K562 (cell line): Measurements from ENCODE around the gene FAM20C. TPM values are rescaled to one million over a fixed set of nuclear protein-coding genes. Genes with fewer than 3 reads are reported as not detected.

Experiments
- ATAC-seq: fragments of 200-7000 bp; cut with Tn5 transposase; 3 replicates; pipeline ENCODE4 v1.9.1; 2020; ENCODE audit warnings: moderate library complexity
- BruUV-seq: library from RNA; stranded (reverse); fragments of 400-500 nt; replicated peaks from 2 replicates; lab custom pipeline; 2021; lab: Mats Ljungman, UMichigan
- CTCF ChIA-PET: fragments of 300-600 bp; formaldehyde crosslinking; extraction: SDS; loops from one replicate; lab custom pipeline; 2021; ENCODE audit warnings: low intra/inter-chr PET ratio; lab: Yijun Ruan, JAX
- POLR2A ChIA-PET: fragments of 300-600, 350-650 bp; sonication (Branson Sonifier 250); formaldehyde crosslinking; extraction: SDS; loops from one replicate; lab custom pipeline; 2021; ENCODE audit warnings: antibody characterized with exemption, inconsistent platforms; lab: Yijun Ruan, JAX
- DNase-seq, 4 experiments: peaks; one replicate each; pipeline versions ENCODE4 v3.0.0 to v3.0.0-alpha.2; 2011 to 2018; ENCODE audit warnings: low spot score in 3 of 4, mixed read lengths in 3 of 4; ENCODE audit errors: extremely low read depth in 1 of 4
- FAIRE-seq: peaks from 2 replicates; lab custom pipeline; 2011; peaks lifted over from hg19 to GRCh38; lab: Jason Lieb, UNC
- H2AFZ ChIP-seq: 2 replicates; pipeline ENCODE4 v1.6.0; 2011; ENCODE audit warnings: low read depth, low read length, control low read depth, inconsistent platforms
- H3K27ac ChIP-seq: fragments of 200-600 bp; 3 replicates; pipeline ENCODE4 v1.8.0; 2011; ENCODE audit warnings: low read depth, mild to moderate bottlenecking, control low read depth, inconsistent platforms, low read length, moderate library complexity, mixed read lengths; ENCODE audit errors: extremely low read depth
- H3K27me3 ChIP-seq, 2 experiments: fragments of 300-600 bp in 1 of 2; 2 replicates in 1 of 2; 3 replicates in 1 of 2; pipeline versions ENCODE4 v1.6.0 to v1.8.0; 2011; ENCODE audit warnings: inconsistent platforms in 2 of 2, low read length in 2 of 2, mild to moderate bottlenecking in 1 of 2, mixed read lengths in 1 of 2, moderate library complexity in 1 of 2; ENCODE audit not compliant: control insufficient read depth in 2 of 2, insufficient read depth in 2 of 2
- H3K36me3 ChIP-seq: fragments of 300-600 bp; 3 replicates; pipeline ENCODE4 v1.8.0; 2011; ENCODE audit warnings: mild to moderate bottlenecking, low read length, inconsistent platforms; ENCODE audit not compliant: control insufficient read depth, insufficient read depth
- H3K4me1 ChIP-seq, 2 experiments: fragments of 200-600 bp in 1 of 2; replicated peaks in 1 of 2; 2 replicates in 1 of 2; 3 replicates in 1 of 2; pipeline versions ENCODE4 v1.5.1 to v1.8.0; 2011; ENCODE audit warnings: inconsistent platforms in 2 of 2, low read length in 2 of 2, mild to moderate bottlenecking in 1 of 2, mixed read lengths in 1 of 2, moderate library complexity in 1 of 2; ENCODE audit not compliant: control insufficient read depth in 2 of 2, insufficient read depth in 2 of 2
- H3K4me2 ChIP-seq: 2 replicates; pipeline ENCODE4 v1.6.1; 2011; ENCODE audit warnings: low read length, control low read depth, inconsistent platforms, mixed read lengths; ENCODE audit not compliant: insufficient read depth
- H3K4me3 ChIP-seq: fragments of 200-600 bp; sonication (generic), shearing (Covaris generic); 2 replicates; pipeline ENCODE4 v1.5.1; 2016; ENCODE audit warnings: control low read depth, inconsistent platforms
- H3K79me2 ChIP-seq: fragments of 200-600 bp; 3 replicates; pipeline ENCODE4 v1.8.0; 2011; ENCODE audit warnings: low read length, inconsistent platforms; ENCODE audit not compliant: control insufficient read depth, insufficient read depth
- H3K9ac ChIP-seq, 2 experiments: 2 replicates each; pipeline versions ENCODE4 v1.6.0 to v1.6.1; 2011; ENCODE audit warnings: low read depth in 2 of 2, low read length in 2 of 2, control low read depth in 1 of 2, inconsistent platforms in 1 of 2, mild to moderate bottlenecking in 1 of 2, mixed read lengths in 1 of 2; ENCODE audit not compliant: insufficient read depth in 1 of 2
- H3K9me1 ChIP-seq: one replicate; pipeline ENCODE4 v1.6.0; 2011; ENCODE audit warnings: inconsistent platforms, mild to moderate bottlenecking, low read length, moderate library complexity; ENCODE audit not compliant: control insufficient read depth, insufficient read depth
- H3K9me3 ChIP-seq: replicated peaks from 2 replicates; pipeline ENCODE4 v1.5.1; 2011; ENCODE audit warnings: low read depth, low read length, inconsistent platforms; ENCODE audit not compliant: control insufficient read depth, insufficient read depth
- H4K20me1 ChIP-seq: replicated peaks from 2 replicates; pipeline ENCODE4 v1.6.1; 2011; ENCODE audit warnings: low read length, inconsistent platforms, mixed read lengths; ENCODE audit not compliant: control insufficient read depth, insufficient read depth
- CBX1 ChIP-seq: sonication (generic); IDR thresholded peaks from 2 replicates; pipeline ENCODE4 v1.6.1; 2016; ENCODE audit warnings: antibody characterized with exemption, low read depth, mild to moderate bottlenecking
- CREB3L1 ChIP-seq: fragments of 450-650 bp; IDR thresholded peaks from 2 replicates; pipeline ENCODE4 v1.6.1; 2014; ENCODE audit warnings: low read depth, mild to moderate bottlenecking, moderate library complexity, borderline replicate concordance
- ESRRB ChIP-seq: fragments of 250-450 bp; sonication (Bioruptor Pico); IDR thresholded peaks from 2 replicates; pipeline ENCODE4 v1.5.0; 2020; ENCODE audit warnings: mild to moderate bottlenecking, moderate library complexity, borderline replicate concordance
- GABPB2 ChIP-seq: fragments of 250-450 bp; sonication (Bioruptor Pico); conservative IDR thresholded peaks from 2 replicates; pipeline ENCODE4 v1.5.1; 2021; ENCODE audit warnings: mild to moderate bottlenecking
- KLF10 ChIP-seq: fragments of 250-450 bp; sonication (Bioruptor Pico); IDR thresholded peaks from 2 replicates; pipeline ENCODE4 v1.6.1; 2021; ENCODE audit warnings: matching md5 sums
- MECOM ChIP-seq: fragments of 250-450 bp; sonication (Bioruptor Pico); IDR thresholded peaks from 2 replicates; pipeline ENCODE4 v1.8.0; 2022; ENCODE audit warnings: inconsistent platforms
- RAD51 ChIP-seq: fragments of 450-650 bp; IDR thresholded peaks from 2 replicates; pipeline ENCODE4 v1.7.1; 2016; ENCODE audit warnings: low read depth, mild to moderate bottlenecking, borderline replicate concordance
- RBM25 ChIP-seq: fragments of 200-400 bp; formaldehyde crosslinking; IDR thresholded peaks from 2 replicates; pipeline ENCODE4 v1.6.1; 2018; ENCODE audit warnings: low read length, low read depth, moderate library complexity; ENCODE audit not compliant: severe bottlenecking
- SRSF7 ChIP-seq: fragments of 200-400 bp; formaldehyde crosslinking; optimal IDR thresholded peaks from 2 replicates; pipeline ENCODE3; 2017; ENCODE audit warnings: mild to moderate bottlenecking, low read depth, low read length
- THRA ChIP-seq: fragments of 450-650 bp; IDR thresholded peaks from 2 replicates; pipeline ENCODE4 v1.6.1; 2017; ENCODE audit warnings: mild to moderate bottlenecking, moderate library complexity
- ZNF318 ChIP-seq, 2 experiments: fragments of 450-650 bp; IDR thresholded peaks; 2 replicates each; pipeline ENCODE4 v1.6.1; 2016; ENCODE audit warnings: mild to moderate bottlenecking in 2 of 2, borderline replicate concordance in 1 of 2, low read depth in 1 of 2, moderate library complexity in 1 of 2
- WGBS: fragments of 100-300 bp; shearing (Covaris generic); methylation state at CpG from one replicate; pipeline ENCODE4 v1.1.6; 2016; ENCODE audit warnings: low coverage, mixed read lengths; ENCODE audit not compliant: insufficient coverage; ENCODE audit errors: missing lambda C conversion rate; 5-methylcytosine and 5-hydroxymethylcytosine counted together
- in situ Hi-C: fragments of 300-500 bp; cut with MboI; formaldehyde crosslinking; loops from 4 replicates; pipeline ENCODE4 v1.15.0; 2018; ENCODE audit warnings: inconsistent platforms, mixed read lengths
- intact Hi-C: fragments of 100-400 bp; cut with micrococcal nuclease; formaldehyde crosslinking; loops from 2 replicates; pipeline ENCODE4 v1.14.2; 2022
- polyA plus RNA-seq, 8 experiments: library from polyadenylated mRNA; depleted of rRNA in 4 of 8; stranded (reverse) in 5 of 8; unstranded in 3 of 8; fragments of >200 nt; fragmentation: Nextera tagmentation in 2 of 8; fragmentation: Illumina TruSeq in 1 of 8; extraction: Ambion mirVana in 2 of 8; extraction: Trizol in 1 of 8; gene quantifications; 2 replicates each; pipeline versions ENCODE4 v1.2.1 to v1.2.3, GENCODE V29; 2011 to 2014; ENCODE audit warnings: inconsistent platforms in 1 of 8, missing spikeins in 1 of 8
- total RNA-seq, 7 experiments: library from RNA; depleted of rRNA in 6 of 7; stranded (reverse); fragments of >200 nt in 6 of 7; fragmentation: Illumina TruSeq in 2 of 7; extraction: Trizol in 2 of 7; gene quantifications; 2 replicates each; pipeline versions ENCODE4 v1.2.1 to v1.2.3, GENCODE V29; 2011 to 2021; ENCODE audit warnings: low replicate concordance in 1 of 7

The FAM20C gene
- total and polyA plus RNA-seq, 9 of the 15 experiments (the other 6 are each of a cell fraction or from before 2014, with no cell fraction given), result 0.09 TPM; not detected in 8

GRCh38 chr7:309586-310228, 117.3 kb downstream of the FAM20C start:
- Histone ChIP-seq H3K9me3 (no peaks in the 10 kb centered on the region), H2AFZ (no peak overlapping the region), H3K27me3 (peaks cover 38 to 63% of the 10 kb centered on the region in 2 experiments; a peak in 4 of 5 replicates), H3K4me3 (no peak overlapping the region), H3K9me1 (no peaks in the 10 kb centered on the region), H3K27ac (no peak overlapping the region), H3K79me2 (no peaks in the 10 kb centered on the region), H3K4me2 (no peak overlapping the region), H3K4me1 (no peaks in the 10 kb centered on the region), H3K36me3 (no peaks in the 10 kb centered on the region), H4K20me1 (no peaks in the 10 kb centered on the region), H3K9ac (no peak overlapping the region)
- in situ Hi-C loops (loop anchor here (10.0 kb wide), 2 partner anchors 465 to 655 kb away; no protein-coding TSS in a partner anchor), intact Hi-C loops (loop anchor here (10.0 kb wide), 1 partner anchor 655 kb away; no protein-coding TSS in a partner anchor)
- WGBS, result 5% methylated on average over 19 of the region's 19 CpGs
- FAIRE-seq (no peak), ATAC-seq (no peak), DNase-seq (no peak)
- ChIA-PET CTCF (no interaction called here), POLR2A (no interaction called here)
- BruUV-seq, result no TSS peak
- TF ChIP-seq RBM25 (no peak), CREB3L1 (no peak), CBX1 (no peak), RAD51 (no peak), ESRRB (no peak), ZNF318 (IDR thresholded peaks at IDR 0.05; ENCODE audit: borderline replicate concordance in 1 of 2, low read depth in 1 of 2) (no peak), THRA (no peak), SRSF7 (no peak), MECOM (no peak), KLF10 (CRISPR knock-in tag) (no peak), GABPB2 (CRISPR knock-in tag) (no peak)
